ENCODE results near the gene GON4L. TPM values are rescaled to one million over a fixed set of nuclear protein-coding genes. Genes with fewer than 3 reads are reported as not detected.

The GON4L gene
- total and polyA plus RNA-seq, 9 donors, result 25.4 to 36.9 (median 28.0) TPM

- peaks cover 11% of the 10 kb centered on the region for H3K36me3 ChIP-seq (ENCODE audit: control insufficient read depth, insufficient read depth, low read length)
- no peaks in the 10 kb centered on the region for H3K9me3 ChIP-seq (replicated peaks; ENCODE audit: control insufficient read depth, low read depth, low read length)
- H3K27me3 ChIP-seq (ENCODE audit: control insufficient read depth, insufficient read depth, low read length), result no peaks in the 10 kb centered on the region
- H3K4me1 ChIP-seq (ENCODE audit: control insufficient read depth, insufficient read depth, low read length), result peaks cover 17% of the 10 kb centered on the region
- no peak for DNase-seq
- 71% methylated on average over 9 of the region's 9 CpGs for WGBS (ENCODE audit: insufficient coverage)
- no peak overlapping the region for H3K27ac ChIP-seq (ENCODE audit: low read length)
- no peak overlapping the region for H3K4me3 ChIP-seq (ENCODE audit: low read length)
Observed at GRCh38 chr1:155873860-155874259, 16.8 kb upstream of the GON4L start.

GRCh38 chr1:155872527-155872926, 15.5 kb upstream of the GON4L start:
- Histone ChIP-seq H3K36me3 (ENCODE audit: control insufficient read depth, insufficient read depth, low read length) (peaks cover 7% of the 10 kb centered on the region), H3K27ac (ENCODE audit: low read length) (no peak overlapping the region), H3K9me3 (replicated peaks; ENCODE audit: control insufficient read depth, low read depth, low read length) (no peaks in the 10 kb centered on the region), H3K27me3 (ENCODE audit: control insufficient read depth, insufficient read depth, low read length) (no peaks in the 10 kb centered on the region), H3K4me1 (ENCODE audit: control insufficient read depth, insufficient read depth, low read length) (peaks cover 17% of the 10 kb centered on the region), H3K4me3 (ENCODE audit: low read length) (no peak overlapping the region)
- WGBS (ENCODE audit: insufficient coverage), result 92% methylated on average over 5 of the region's 5 CpGs
- DNase-seq, result no peak

- Histone ChIP-seq H3K4me3 (ENCODE audit: low read length) (no peak overlapping the region), H3K27me3 (ENCODE audit: control insufficient read depth, insufficient read depth, low read length) (no peaks in the 10 kb centered on the region), H3K27ac (ENCODE audit: low read length) (peak overlapping the region; percentile 65), H3K4me1 (ENCODE audit: control insufficient read depth, insufficient read depth, low read length) (peaks cover 17% of the 10 kb centered on the region), H3K36me3 (ENCODE audit: control insufficient read depth, insufficient read depth, low read length) (peaks cover 7% of the 10 kb centered on the region), H3K9me3 (replicated peaks; ENCODE audit: control insufficient read depth, low read depth, low read length) (no peaks in the 10 kb centered on the region)
- WGBS (ENCODE audit: insufficient coverage), result 67% methylated on average over 1 of the region's 1 CpG
- peak; percentile 87 for DNase-seq
Observed at GRCh38 chr1:155871390-155871789, 14.4 kb upstream of the GON4L start.

GRCh38 chr1:155867766-155868165, 10.8 kb upstream of the GON4L start:
- H3K36me3 ChIP-seq (ENCODE audit: control insufficient read depth, insufficient read depth, low read length), result peaks cover 4% of the 10 kb centered on the region
- 100% methylated on average over 3 of the region's 8 CpGs for WGBS (ENCODE audit: insufficient coverage)
- no peak overlapping the region for H3K4me3 ChIP-seq (ENCODE audit: low read length)
- no peak overlapping the region for H3K27ac ChIP-seq (ENCODE audit: low read length)
- no peaks in the 10 kb centered on the region for H3K27me3 ChIP-seq (ENCODE audit: control insufficient read depth, insufficient read depth, low read length)
- peaks cover 17% of the 10 kb centered on the region for H3K4me1 ChIP-seq (ENCODE audit: control insufficient read depth, insufficient read depth, low read length)
- no peak for DNase-seq
- H3K9me3 ChIP-seq (replicated peaks; ENCODE audit: control insufficient read depth, low read depth, low read length), result no peaks in the 10 kb centered on the region

- H3K36me3 ChIP-seq (ENCODE audit: control insufficient read depth, insufficient read depth, low read length), result no peaks in the 10 kb centered on the region
- no peak for DNase-seq
- H3K4me1 ChIP-seq (ENCODE audit: control insufficient read depth, insufficient read depth, low read length), result peaks cover 14% of the 10 kb centered on the region
- H3K27me3 ChIP-seq (ENCODE audit: control insufficient read depth, insufficient read depth, low read length), result no peaks in the 10 kb centered on the region
- no peak overlapping the region for H3K4me3 ChIP-seq (ENCODE audit: low read length)
- no peak overlapping the region for H3K27ac ChIP-seq (ENCODE audit: low read length)
- no peaks in the 10 kb centered on the region for H3K9me3 ChIP-seq (replicated peaks; ENCODE audit: control insufficient read depth, low read depth, low read length)
Observed at GRCh38 chr1:155864393-155864792, 7.4 kb upstream of the GON4L start.

GRCh38 chr1:155861896-155862295, 4.9 kb upstream of the GON4L start:
- no peaks in the 10 kb centered on the region for H3K36me3 ChIP-seq (ENCODE audit: control insufficient read depth, insufficient read depth, low read length)
- WGBS (ENCODE audit: insufficient coverage), result 100% methylated on average over 1 of the region's 2 CpGs

GRCh38 chr1:155860970-155861510, 4.0 kb upstream of the GON4L start:
- Histone ChIP-seq H3K4me3 (ENCODE audit: low read length) (peak overlapping the region; percentile 46), H3K27me3 (ENCODE audit: control insufficient read depth, insufficient read depth, low read length) (no peaks in the 10 kb centered on the region), H3K27ac (ENCODE audit: low read length) (peak overlapping the region; percentile 97), H3K4me1 (ENCODE audit: control insufficient read depth, insufficient read depth, low read length) (peaks cover 20% of the 10 kb centered on the region), H3K9me3 (replicated peaks; ENCODE audit: control insufficient read depth, low read depth, low read length) (no peaks in the 10 kb centered on the region), H3K36me3 (ENCODE audit: control insufficient read depth, insufficient read depth, low read length) (no peaks in the 10 kb centered on the region)
- peak; percentile 75 for DNase-seq
- 33% methylated on average over 1 of the region's 2 CpGs for WGBS (ENCODE audit: insufficient coverage)

More at GRCh38 chr1:155861896-155862295, 4.9 kb upstream of the GON4L start:
- Histone ChIP-seq H3K27ac (ENCODE audit: low read length) (no peak overlapping the region), H3K4me3 (ENCODE audit: low read length) (no peak overlapping the region), H3K27me3 (ENCODE audit: control insufficient read depth, insufficient read depth, low read length) (no peaks in the 10 kb centered on the region), H3K4me1 (ENCODE audit: control insufficient read depth, insufficient read depth, low read length) (peaks cover 17% of the 10 kb centered on the region), H3K9me3 (replicated peaks; ENCODE audit: control insufficient read depth, low read depth, low read length) (no peaks in the 10 kb centered on the region)
- DNase-seq, result no peak

- Histone ChIP-seq H3K36me3 (ENCODE audit: control insufficient read depth, insufficient read depth, low read length) (no peaks in the 10 kb centered on the region), H3K27me3 (ENCODE audit: control insufficient read depth, insufficient read depth, low read length) (no peaks in the 10 kb centered on the region), H3K27ac (ENCODE audit: low read length) (peak overlapping the region; percentile 97), H3K4me3 (ENCODE audit: low read length) (peak overlapping the region; percentile 46), H3K9me3 (replicated peaks; ENCODE audit: control insufficient read depth, low read depth, low read length) (no peaks in the 10 kb centered on the region), H3K4me1 (ENCODE audit: control insufficient read depth, insufficient read depth, low read length) (peaks cover 23% of the 10 kb centered on the region)
- WGBS (ENCODE audit: insufficient coverage), result 2% methylated on average over 28 of the region's 35 CpGs
- peak; percentile 95 for DNase-seq
Observed at GRCh38 chr1:155859881-155860871, 3.2 kb upstream of the GON4L start.

- Histone ChIP-seq H3K4me3 (ENCODE audit: low read length) (peak within 1 kb of the TSS; percentile 58), H3K27ac (ENCODE audit: low read length) (peak within 1 kb of the TSS; percentile 97), H3K4me1 (ENCODE audit: control insufficient read depth, insufficient read depth, low read length) (peaks cover 23% of the 10 kb centered on the region), H3K9me3 (replicated peaks; ENCODE audit: control insufficient read depth, low read depth, low read length) (no peaks in the 10 kb centered on the region), H3K27me3 (ENCODE audit: control insufficient read depth, insufficient read depth, low read length) (no peaks in the 10 kb centered on the region), H3K36me3 (ENCODE audit: control insufficient read depth, insufficient read depth, low read length) (peaks cover 4% of the 10 kb centered on the region)
- under 1% methylated on average over 24 of the region's 33 CpGs for WGBS (ENCODE audit: insufficient coverage)
- peak; percentile 99 for DNase-seq
Observed at GRCh38 chr1:155859234-155859829, 2.3 kb upstream of the GON4L start, which contains the start of gene SYT11. TSS of gene SYT11 (plus strand) at chr1:155859567. CDS start at chr1:155859762, 195 bp downstream.

- H3K27me3 ChIP-seq (ENCODE audit: control insufficient read depth, insufficient read depth, low read length), result no peaks in the 10 kb centered on the region
- no peaks in the 10 kb centered on the region for H3K9me3 ChIP-seq (replicated peaks; ENCODE audit: control insufficient read depth, low read depth, low read length)
- H3K4me3 ChIP-seq (ENCODE audit: low read length), result peak overlapping the region; percentile 58
- H3K27ac ChIP-seq (ENCODE audit: low read length), result peak overlapping the region; percentile 97
- no peak for DNase-seq
- H3K36me3 ChIP-seq (ENCODE audit: control insufficient read depth, insufficient read depth, low read length), result peaks cover 9% of the 10 kb centered on the region
- H3K4me1 ChIP-seq (ENCODE audit: control insufficient read depth, insufficient read depth, low read length), result peaks cover 23% of the 10 kb centered on the region
- WGBS (ENCODE audit: insufficient coverage), result 44% methylated on average over 7 of the region's 12 CpGs
Observed at GRCh38 chr1:155858800-155859233, 1.8 kb upstream of the GON4L start.
